22Rv1 (cell line): ENCODE data around the gene STK38L.

Source experiments
- ZFX ChIP-seq: fragments of 450-650 bp; IDR thresholded peaks from 2 replicates; pipeline ENCODE4 v1.6.1; 2017; ENCODE audit warnings: antibody characterized with exemption, borderline replicate concordance
- TF ChIP-seq, protein P1 (sequence below): fragments of 450-650 bp; IDR thresholded peaks from 2 replicates; pipeline ENCODE4 v1.5.1; 2017; ENCODE audit warnings: mild to moderate bottlenecking

DNA sequence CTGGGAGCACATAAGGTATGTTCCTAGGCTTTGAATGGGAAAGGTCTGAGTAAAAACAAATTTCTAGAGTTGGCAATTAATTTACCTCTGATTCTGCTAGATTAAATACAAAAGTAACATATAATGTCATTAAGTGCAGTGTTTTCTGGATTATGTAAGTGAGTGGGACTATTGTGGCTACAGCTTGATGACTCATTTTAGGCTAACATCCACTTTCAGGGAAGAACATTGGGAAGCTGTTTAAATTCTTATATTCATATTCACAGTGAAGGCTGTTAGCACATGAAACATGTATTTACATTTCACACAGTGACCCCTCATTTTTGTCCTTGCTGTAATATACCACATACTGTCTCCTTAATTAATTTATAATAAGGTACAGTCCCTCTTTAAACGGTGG is 75.3 kb downstream of the STK38L start:
- TF ChIP-seq, protein P1, sequence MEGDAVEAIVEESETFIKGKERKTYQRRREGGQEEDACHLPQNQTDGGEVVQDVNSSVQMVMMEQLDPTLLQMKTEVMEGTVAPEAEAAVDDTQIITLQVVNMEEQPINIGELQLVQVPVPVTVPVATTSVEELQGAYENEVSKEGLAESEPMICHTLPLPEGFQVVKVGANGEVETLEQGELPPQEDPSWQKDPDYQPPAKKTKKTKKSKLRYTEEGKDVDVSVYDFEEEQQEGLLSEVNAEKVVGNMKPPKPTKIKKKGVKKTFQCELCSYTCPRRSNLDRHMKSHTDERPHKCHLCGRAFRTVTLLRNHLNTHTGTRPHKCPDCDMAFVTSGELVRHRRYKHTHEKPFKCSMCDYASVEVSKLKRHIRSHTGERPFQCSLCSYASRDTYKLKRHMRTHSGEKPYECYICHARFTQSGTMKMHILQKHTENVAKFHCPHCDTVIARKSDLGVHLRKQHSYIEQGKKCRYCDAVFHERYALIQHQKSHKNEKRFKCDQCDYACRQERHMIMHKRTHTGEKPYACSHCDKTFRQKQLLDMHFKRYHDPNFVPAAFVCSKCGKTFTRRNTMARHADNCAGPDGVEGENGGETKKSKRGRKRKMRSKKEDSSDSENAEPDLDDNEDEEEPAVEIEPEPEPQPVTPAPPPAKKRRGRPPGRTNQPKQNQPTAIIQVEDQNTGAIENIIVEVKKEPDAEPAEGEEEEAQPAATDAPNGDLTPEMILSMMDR: no peak
- TF ChIP-seq ZFX: no peak
